GM12878 (cell line): ENCODE results near the gene CXCL8. TPM values are rescaled to one million over a fixed set of nuclear protein-coding genes. Genes with fewer than 3 reads are reported as not detected.

Experiments
- ATAC-seq: fragments of 200-7000 bp; cut with Tn5 transposase; 3 replicates; pipeline ENCODE4 v1.9.1; 2020; ENCODE audit warnings: mild to moderate bottlenecking, moderate library complexity
- BruUV-seq: library from RNA; stranded (reverse); fragments of 400-500 nt; replicated peaks from 2 replicates; lab custom pipeline; 2021; lab: Mats Ljungman, UMichigan
- CTCF ChIA-PET: fragments of 300-600 bp; sonication (Branson Sonifier 250); formaldehyde crosslinking; extraction: SDS; loops from one replicate; lab custom pipeline; 2021; ENCODE audit warnings: inconsistent platforms; lab: Yijun Ruan, JAX
- POLR2A ChIA-PET: fragments of 350-600 bp; formaldehyde crosslinking; extraction: SDS; loops from one replicate; lab custom pipeline; 2021; ENCODE audit warnings: inconsistent platforms; lab: Charles Lee
- RAD21 ChIA-PET: fragments of 300-600 bp; sonication (Branson Sonifier 250); formaldehyde crosslinking; loops from one replicate; lab custom pipeline; 2023; ENCODE audit warnings: antibody characterized with exemption; ENCODE audit not compliant: unreplicated experiment; lab: Charles Lee
- SMC1A ChIA-PET: fragments of 300-600 bp; sonication (Branson Sonifier 250); formaldehyde crosslinking; loops from one replicate; lab custom pipeline; 2023; ENCODE audit not compliant: unreplicated experiment, uncharacterized antibody; lab: Charles Lee
- DNase-seq: peaks from one replicate; pipeline ENCODE4 v3.0.0-alpha.2; 2011; ENCODE audit warnings: low read depth, low spot score
- FAIRE-seq: peaks from 3 replicates; lab custom pipeline; 2011; peaks lifted over from hg19 to GRCh38; lab: Jason Lieb, UNC
- H2AFZ ChIP-seq: 2 replicates; pipeline ENCODE4 v1.6.0; 2011; ENCODE audit warnings: low read depth, low read length, control low read depth; ENCODE audit not compliant: control insufficient read depth
- H3K27ac ChIP-seq: 2 replicates; pipeline ENCODE4 v1.5.1; 2011; ENCODE audit warnings: control low read depth; ENCODE audit not compliant: control insufficient read depth, insufficient read depth
- H3K27me3 ChIP-seq, 2 experiments: replicated peaks in 1 of 2; 2 replicates each; pipeline versions ENCODE4 v1.6.0 to v1.6.1; 2011; ENCODE audit warnings: low read length in 1 of 2; ENCODE audit not compliant: control insufficient read depth in 2 of 2, insufficient read depth in 2 of 2
- H3K36me3 ChIP-seq, 2 experiments: 2 replicates each; pipeline ENCODE4 v1.5.1; 2011; ENCODE audit warnings: low read length in 1 of 2; ENCODE audit not compliant: control insufficient read depth in 2 of 2, insufficient read depth in 2 of 2
- H3K4me1 ChIP-seq: 2 replicates; pipeline ENCODE4 v1.6.1; 2011; ENCODE audit warnings: mild to moderate bottlenecking, low read length, moderate library complexity, mixed read lengths; ENCODE audit not compliant: control insufficient read depth, insufficient read depth
- H3K4me2 ChIP-seq: 2 replicates; pipeline ENCODE4 v1.6.0; 2011; ENCODE audit warnings: control low read depth; ENCODE audit not compliant: control insufficient read depth, insufficient read depth
- H3K4me3 ChIP-seq: fragments of 200-600 bp; sonication (generic); 2 replicates; pipeline ENCODE4 v1.5.1; 2016
- H3K79me2 ChIP-seq: 2 replicates; pipeline ENCODE4 v1.6.0; 2011; ENCODE audit warnings: low read length; ENCODE audit not compliant: control insufficient read depth, insufficient read depth
- H3K9ac ChIP-seq: 2 replicates; pipeline ENCODE4 v1.8.0; 2011; ENCODE audit warnings: low read length, control low read depth, mixed read lengths; ENCODE audit not compliant: control insufficient read depth, insufficient read depth
- H3K9me3 ChIP-seq: replicated peaks from 3 replicates; pipeline ENCODE4 v1.5.1; 2011; ENCODE audit warnings: mild to moderate bottlenecking, low read length; ENCODE audit not compliant: control insufficient read depth, insufficient read depth
- H4K20me1 ChIP-seq: 2 replicates; pipeline ENCODE4 v1.6.0; 2011; ENCODE audit not compliant: control insufficient read depth, insufficient read depth
- BACH1 ChIP-seq: fragments of 450-650 bp; IDR thresholded peaks from 2 replicates; pipeline ENCODE4 v1.6.1; 2017; ENCODE audit warnings: mild to moderate bottlenecking, borderline replicate concordance
- BRCA1 ChIP-seq: IDR thresholded peaks from 2 replicates; pipeline ENCODE4 v1.6.1; 2011; ENCODE audit warnings: low read depth, low read length, improper control_type of control experiment
- CEBPB ChIP-seq, 2 experiments: fragments of 150-350 bp in 1 of 2; IDR thresholded peaks; 2 replicates each; pipeline ENCODE4 v1.6.1; 2012 to 2014; ENCODE audit warnings: low read depth in 2 of 2, low read length in 2 of 2, borderline replicate concordance in 1 of 2, inconsistent platforms in 1 of 2
- IKZF2 ChIP-seq, 2 experiments: fragments of 450-650 bp; IDR thresholded peaks; 2 replicates each; pipeline ENCODE4 v1.6.1; 2017; ENCODE audit warnings: mild to moderate bottlenecking in 2 of 2, moderate library complexity in 2 of 2
- LARP7 ChIP-seq: fragments of 450-650 bp; IDR thresholded peaks from 2 replicates; pipeline ENCODE4 v1.6.1; 2017; ENCODE audit warnings: mild to moderate bottlenecking
- MTA2 ChIP-seq: fragments of 450-650 bp; IDR thresholded peaks from 2 replicates; pipeline ENCODE4 v1.6.1; 2016; ENCODE audit warnings: low read depth, mild to moderate bottlenecking, moderate library complexity
- RAD21 ChIP-seq: IDR thresholded peaks from 2 replicates; pipeline ENCODE4 v1.6.1; 2011; ENCODE audit warnings: mild to moderate bottlenecking, low read depth, low read length, moderate library complexity; ENCODE audit not compliant: insufficient read depth
- RB1 ChIP-seq: fragments of 450-650 bp; formaldehyde crosslinking; IDR thresholded peaks from 2 replicates; pipeline ENCODE4 v1.6.1; 2017; ENCODE audit warnings: mild to moderate bottlenecking, borderline replicate concordance
- SMC3 ChIP-seq: IDR thresholded peaks from 2 replicates; pipeline ENCODE4 v1.6.1; 2011; ENCODE audit warnings: low read length, improper control_type of control experiment, borderline replicate concordance
- in situ Hi-C: fragments of 300-500 bp; cut with MboI; formaldehyde crosslinking; loops from 9 replicates; pipeline ENCODE4 v1.14.3; 2018; ENCODE audit warnings: mixed read lengths
- intact Hi-C: fragments of 100-400 bp; cut with micrococcal nuclease; formaldehyde crosslinking; loops from one replicate; pipeline ENCODE4 v1.14.2; 2022; ENCODE audit not compliant: unreplicated experiment
- polyA plus RNA-seq, 11 experiments: library from polyadenylated mRNA; depleted of rRNA in 4 of 11; unstranded in 6 of 11; stranded (reverse) in 5 of 11; fragments of >200 nt; fragmentation: Nextera tagmentation in 4 of 11; fragmentation: Illumina TruSeq in 1 of 11; extraction: Ambion mirVana in 4 of 11; extraction: Trizol in 1 of 11; gene quantifications; 1 replicate in 1 of 11; 2 replicates in 10 of 11; pipeline versions ENCODE4 v1.2.1 to v1.2.3, GENCODE V29; 2011 to 2016; ENCODE audit warnings: inconsistent platforms in 2 of 11, missing spikeins in 2 of 11, low read depth in 1 of 11
- total RNA-seq, 4 experiments: library from RNA; depleted of rRNA in 3 of 4; stranded (reverse); fragments of >200 nt in 3 of 4; fragmentation: Illumina TruSeq in 1 of 4; extraction: Trizol in 1 of 4; gene quantifications; 2 replicates each; pipeline versions ENCODE4 v1.2.1 to v1.2.3, GENCODE V29; 2013 to 2021
- TF ChIP-seq, protein P1 (sequence below): IDR thresholded peaks from 2 replicates; pipeline ENCODE4 v1.6.1; 2012; ENCODE audit warnings: mild to moderate bottlenecking, low read depth, low read length
- TF ChIP-seq, protein P2 (sequence below): fragments of 450-650 bp; IDR thresholded peaks from 2 replicates; pipeline ENCODE4 v1.6.1; 2016; ENCODE audit warnings: mild to moderate bottlenecking

CXCL8 gene
- total and polyA plus RNA-seq, 10 of the 15 experiments (the other 5 are each of a cell fraction or from before 2014, with no cell fraction given), result 0.09 to 0.36 (median 0.19) TPM; not detected in 1

DNA sequence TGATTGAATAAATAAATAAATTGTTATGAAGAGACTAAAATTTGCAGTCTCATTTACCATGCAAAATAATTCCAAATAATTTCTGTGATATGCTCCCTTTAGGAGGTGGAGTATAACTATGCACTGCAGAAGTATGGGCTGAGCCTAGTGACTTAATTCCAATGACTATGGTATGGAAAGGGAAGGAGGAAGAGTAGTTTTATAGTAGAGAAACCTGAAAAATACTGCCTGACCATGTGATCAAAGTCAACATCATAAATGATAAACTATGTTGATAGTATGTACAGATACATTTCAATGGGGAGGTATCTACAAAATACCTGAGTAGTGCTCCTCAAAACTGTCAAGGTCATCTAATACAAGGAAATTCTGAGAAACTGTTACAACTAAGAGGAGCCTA, 14.6 kb downstream of the CXCL8 start:
- Histone ChIP-seq H3K9ac (no peak overlapping the region), H2AFZ (no peak overlapping the region), H3K36me3 (no peaks in the 10 kb centered on the region), H3K4me2 (no peak overlapping the region), H3K79me2 (no peaks in the 10 kb centered on the region), H4K20me1 (no peaks in the 10 kb centered on the region), H3K4me1 (no peaks in the 10 kb centered on the region), H3K27ac (no peak overlapping the region), H3K9me3 (no peaks in the 10 kb centered on the region), H3K4me3 (no peak overlapping the region), H3K27me3 (no peaks in the 10 kb centered on the region)
- ChIA-PET POLR2A (no interaction called here), CTCF (interaction anchor here (0.9 kb wide), 1 partner anchor 25 kb away, joined by 3 read pairs; no protein-coding TSS in a partner anchor), RAD21 (interaction anchor here (0.6 kb wide), 1 partner anchor 33 kb away, joined by 5 read pairs; no protein-coding TSS in a partner anchor), SMC1A (no interaction called here)
- FAIRE-seq (no peak), ATAC-seq (no peak), DNase-seq (no peak)
- in situ Hi-C loops, result no loop called here
- BruUV-seq, result no TSS peak
- intact Hi-C loops, result no loop called here
- TF ChIP-seq BACH1 (no peak), CEBPB (IDR thresholded peaks at IDR 0.05; ENCODE audit: borderline replicate concordance in 1 of 2, low read depth in 2 of 2, low read length in 2 of 2) (no peak), RAD21 (no peak), IKZF2 (IDR thresholded peaks at IDR 0.05) (no peak), LARP7 (no peak), BRCA1 (no peak), RB1 (no peak), MTA2 (no peak), SMC3 (no peak)
- TF ChIP-seq, protein P1, sequence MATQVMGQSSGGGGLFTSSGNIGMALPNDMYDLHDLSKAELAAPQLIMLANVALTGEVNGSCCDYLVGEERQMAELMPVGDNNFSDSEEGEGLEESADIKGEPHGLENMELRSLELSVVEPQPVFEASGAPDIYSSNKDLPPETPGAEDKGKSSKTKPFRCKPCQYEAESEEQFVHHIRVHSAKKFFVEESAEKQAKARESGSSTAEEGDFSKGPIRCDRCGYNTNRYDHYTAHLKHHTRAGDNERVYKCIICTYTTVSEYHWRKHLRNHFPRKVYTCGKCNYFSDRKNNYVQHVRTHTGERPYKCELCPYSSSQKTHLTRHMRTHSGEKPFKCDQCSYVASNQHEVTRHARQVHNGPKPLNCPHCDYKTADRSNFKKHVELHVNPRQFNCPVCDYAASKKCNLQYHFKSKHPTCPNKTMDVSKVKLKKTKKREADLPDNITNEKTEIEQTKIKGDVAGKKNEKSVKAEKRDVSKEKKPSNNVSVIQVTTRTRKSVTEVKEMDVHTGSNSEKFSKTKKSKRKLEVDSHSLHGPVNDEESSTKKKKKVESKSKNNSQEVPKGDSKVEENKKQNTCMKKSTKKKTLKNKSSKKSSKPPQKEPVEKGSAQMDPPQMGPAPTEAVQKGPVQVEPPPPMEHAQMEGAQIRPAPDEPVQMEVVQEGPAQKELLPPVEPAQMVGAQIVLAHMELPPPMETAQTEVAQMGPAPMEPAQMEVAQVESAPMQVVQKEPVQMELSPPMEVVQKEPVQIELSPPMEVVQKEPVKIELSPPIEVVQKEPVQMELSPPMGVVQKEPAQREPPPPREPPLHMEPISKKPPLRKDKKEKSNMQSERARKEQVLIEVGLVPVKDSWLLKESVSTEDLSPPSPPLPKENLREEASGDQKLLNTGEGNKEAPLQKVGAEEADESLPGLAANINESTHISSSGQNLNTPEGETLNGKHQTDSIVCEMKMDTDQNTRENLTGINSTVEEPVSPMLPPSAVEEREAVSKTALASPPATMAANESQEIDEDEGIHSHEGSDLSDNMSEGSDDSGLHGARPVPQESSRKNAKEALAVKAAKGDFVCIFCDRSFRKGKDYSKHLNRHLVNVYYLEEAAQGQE, result no peak
- TF ChIP-seq, protein P2, sequence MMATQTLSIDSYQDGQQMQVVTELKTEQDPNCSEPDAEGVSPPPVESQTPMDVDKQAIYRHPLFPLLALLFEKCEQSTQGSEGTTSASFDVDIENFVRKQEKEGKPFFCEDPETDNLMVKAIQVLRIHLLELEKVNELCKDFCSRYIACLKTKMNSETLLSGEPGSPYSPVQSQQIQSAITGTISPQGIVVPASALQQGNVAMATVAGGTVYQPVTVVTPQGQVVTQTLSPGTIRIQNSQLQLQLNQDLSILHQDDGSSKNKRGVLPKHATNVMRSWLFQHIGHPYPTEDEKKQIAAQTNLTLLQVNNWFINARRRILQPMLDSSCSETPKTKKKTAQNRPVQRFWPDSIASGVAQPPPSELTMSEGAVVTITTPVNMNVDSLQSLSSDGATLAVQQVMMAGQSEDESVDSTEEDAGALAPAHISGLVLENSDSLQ, result no peak
